Measurements from ENCODE around the gene ZNF628.

The ZNF628 gene

DNA sequence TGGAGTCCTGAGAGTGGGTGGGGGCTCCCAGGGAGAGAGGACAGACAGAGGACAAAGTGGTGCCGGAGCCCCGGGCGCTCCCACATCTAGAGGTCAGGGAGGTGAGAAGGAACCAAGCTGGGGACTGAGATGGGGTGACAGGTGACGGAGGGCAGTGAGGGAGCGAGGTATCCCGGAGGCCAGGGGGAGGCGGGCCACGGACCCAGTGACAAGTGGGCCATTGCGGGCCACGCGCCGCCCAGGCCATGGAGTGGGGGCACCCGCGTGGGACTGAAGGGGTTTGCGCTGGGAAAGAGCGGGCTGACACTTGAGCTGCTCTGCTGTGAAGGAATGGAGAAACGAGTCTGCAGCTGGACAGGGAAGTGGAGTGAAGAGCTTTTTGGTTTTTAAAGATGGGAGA lies 2.6 kb downstream of the ZNF628 start:
- peaks cover 9% of the 10 kb centered on the region for H3K79me2 ChIP-seq (ENCODE audit: low read length)
- H3K9ac ChIP-seq (ENCODE audit: low read length) = no peak overlapping the region
- H2AFZ ChIP-seq (ENCODE audit: low read depth, low read length) = no peak overlapping the region
- no peak overlapping the region for H3K4me2 ChIP-seq (ENCODE audit: low read length)
- no peak overlapping the region for H3K4me3 ChIP-seq (ENCODE audit: low read length)
- H3K36me3 ChIP-seq (replicated peaks; ENCODE audit: low read depth, low read length) = peaks cover 5% of the 10 kb centered on the region
- H3K27ac ChIP-seq (ENCODE audit: low read length) = no peak overlapping the region
- H3K9me3 ChIP-seq (ENCODE audit: insufficient read depth, low read length) = no peaks in the 10 kb centered on the region
- TF ChIP-seq, protein P1, sequence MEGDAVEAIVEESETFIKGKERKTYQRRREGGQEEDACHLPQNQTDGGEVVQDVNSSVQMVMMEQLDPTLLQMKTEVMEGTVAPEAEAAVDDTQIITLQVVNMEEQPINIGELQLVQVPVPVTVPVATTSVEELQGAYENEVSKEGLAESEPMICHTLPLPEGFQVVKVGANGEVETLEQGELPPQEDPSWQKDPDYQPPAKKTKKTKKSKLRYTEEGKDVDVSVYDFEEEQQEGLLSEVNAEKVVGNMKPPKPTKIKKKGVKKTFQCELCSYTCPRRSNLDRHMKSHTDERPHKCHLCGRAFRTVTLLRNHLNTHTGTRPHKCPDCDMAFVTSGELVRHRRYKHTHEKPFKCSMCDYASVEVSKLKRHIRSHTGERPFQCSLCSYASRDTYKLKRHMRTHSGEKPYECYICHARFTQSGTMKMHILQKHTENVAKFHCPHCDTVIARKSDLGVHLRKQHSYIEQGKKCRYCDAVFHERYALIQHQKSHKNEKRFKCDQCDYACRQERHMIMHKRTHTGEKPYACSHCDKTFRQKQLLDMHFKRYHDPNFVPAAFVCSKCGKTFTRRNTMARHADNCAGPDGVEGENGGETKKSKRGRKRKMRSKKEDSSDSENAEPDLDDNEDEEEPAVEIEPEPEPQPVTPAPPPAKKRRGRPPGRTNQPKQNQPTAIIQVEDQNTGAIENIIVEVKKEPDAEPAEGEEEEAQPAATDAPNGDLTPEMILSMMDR (IDR thresholded peaks at IDR 0.05; ENCODE audit: low read depth, low read length) = no peak
- no peak for TF ChIP-seq EZH2phosphoT487 (IDR thresholded peaks at IDR 0.05; ENCODE audit: low read depth)
- no peaks in the 10 kb centered on the region for H3K27me3 ChIP-seq (ENCODE audit: low read depth, low read length)
- peaks cover 10% of the 10 kb centered on the region for H3K4me1 ChIP-seq (ENCODE audit: low read length)
- H4K20me1 ChIP-seq (ENCODE audit: insufficient read depth, low read length) = no peaks in the 10 kb centered on the region

GRCh38 chr19:55479451-55480230 lies 3.2 kb downstream of the ZNF628 start:
- no peak overlapping the region for H3K27ac ChIP-seq (ENCODE audit: low read length)
- H3K9ac ChIP-seq (ENCODE audit: low read length) = no peak overlapping the region
- H3K4me2 ChIP-seq (ENCODE audit: low read length) = no peak overlapping the region
- H4K20me1 ChIP-seq (ENCODE audit: insufficient read depth, low read length) = no peaks in the 10 kb centered on the region
- no peak overlapping the region for H3K4me3 ChIP-seq (ENCODE audit: low read length)
- H3K36me3 ChIP-seq (replicated peaks; ENCODE audit: low read depth, low read length) = peaks cover 5% of the 10 kb centered on the region
- H3K9me3 ChIP-seq (ENCODE audit: insufficient read depth, low read length) = no peaks in the 10 kb centered on the region
- no peaks in the 10 kb centered on the region for H3K27me3 ChIP-seq (ENCODE audit: low read depth, low read length)
- TF ChIP-seq, protein P1 (IDR thresholded peaks at IDR 0.05; ENCODE audit: low read depth, low read length) = no peak
- no peak for TF ChIP-seq EZH2phosphoT487 (IDR thresholded peaks at IDR 0.05; ENCODE audit: low read depth)
- no peak overlapping the region for H2AFZ ChIP-seq (ENCODE audit: low read depth, low read length)
- peaks cover 9% of the 10 kb centered on the region for H3K79me2 ChIP-seq (ENCODE audit: low read length)
- H3K4me1 ChIP-seq (ENCODE audit: low read length) = peaks cover 15% of the 10 kb centered on the region

GRCh38 chr19:55481148-55481793 lies 4.9 kb downstream of the ZNF628 start:
- Histone ChIP-seq H2AFZ (ENCODE audit: low read depth, low read length) (no peak overlapping the region), H3K27ac (ENCODE audit: low read length) (no peak overlapping the region), H3K27me3 (ENCODE audit: low read depth, low read length) (no peaks in the 10 kb centered on the region), H3K9ac (ENCODE audit: low read length) (no peak overlapping the region), H3K79me2 (ENCODE audit: low read length) (peaks cover 19% of the 10 kb centered on the region), H3K36me3 (replicated peaks; ENCODE audit: low read depth, low read length) (peaks cover 5% of the 10 kb centered on the region), H4K20me1 (ENCODE audit: insufficient read depth, low read length) (no peaks in the 10 kb centered on the region), H3K4me2 (ENCODE audit: low read length) (no peak overlapping the region), H3K4me3 (ENCODE audit: low read length) (no peak overlapping the region), H3K4me1 (ENCODE audit: low read length) (peaks cover 17% of the 10 kb centered on the region), H3K9me3 (ENCODE audit: insufficient read depth, low read length) (no peaks in the 10 kb centered on the region)
- TF ChIP-seq, protein P1 (IDR thresholded peaks at IDR 0.05; ENCODE audit: low read depth, low read length) = no peak
- no peak for TF ChIP-seq EZH2phosphoT487 (IDR thresholded peaks at IDR 0.05; ENCODE audit: low read depth)

- TF ChIP-seq EZH2phosphoT487 (IDR thresholded peaks at IDR 0.05; ENCODE audit: low read depth) = no peak
- TF ChIP-seq, protein P1 (IDR thresholded peaks at IDR 0.05; ENCODE audit: low read depth, low read length) = no peak
- Histone ChIP-seq H2AFZ (ENCODE audit: low read depth, low read length) (no peak overlapping the region), H3K4me2 (ENCODE audit: low read length) (no peak overlapping the region), H3K9me3 (ENCODE audit: insufficient read depth, low read length) (no peaks in the 10 kb centered on the region), H3K36me3 (replicated peaks; ENCODE audit: low read depth, low read length) (peaks cover 5% of the 10 kb centered on the region), H3K27me3 (ENCODE audit: low read depth, low read length) (no peaks in the 10 kb centered on the region), H3K4me1 (ENCODE audit: low read length) (peaks cover 17% of the 10 kb centered on the region), H4K20me1 (ENCODE audit: insufficient read depth, low read length) (no peaks in the 10 kb centered on the region), H3K4me3 (ENCODE audit: low read length) (no peak overlapping the region), H3K9ac (ENCODE audit: low read length) (no peak overlapping the region), H3K79me2 (ENCODE audit: low read length) (peaks cover 19% of the 10 kb centered on the region), H3K27ac (ENCODE audit: low read length) (no peak overlapping the region)
Measured at GRCh38 chr19:55481794-55482155, 5.4 kb downstream of the ZNF628 start.

Data from OCI-LY3 (cell line).